Activated CD4-positive, alpha-beta T cell treated with anti-CD3 and anti-CD28 coated beads, Interleukin-2, Interleukin-4, amounts not matched to agents 100 ng/mL and 50 ng/mL, durations not matched to agents 16 hours and 8 hours (primary cell): ENCODE data around the gene ATXN7.

Source experiments
- DNase-seq: peaks from one replicate; pipeline ENCODE4 v3.0.0-alpha.2; 2020; ENCODE audit warnings: low spot score

ATXN7 gene

DNA sequence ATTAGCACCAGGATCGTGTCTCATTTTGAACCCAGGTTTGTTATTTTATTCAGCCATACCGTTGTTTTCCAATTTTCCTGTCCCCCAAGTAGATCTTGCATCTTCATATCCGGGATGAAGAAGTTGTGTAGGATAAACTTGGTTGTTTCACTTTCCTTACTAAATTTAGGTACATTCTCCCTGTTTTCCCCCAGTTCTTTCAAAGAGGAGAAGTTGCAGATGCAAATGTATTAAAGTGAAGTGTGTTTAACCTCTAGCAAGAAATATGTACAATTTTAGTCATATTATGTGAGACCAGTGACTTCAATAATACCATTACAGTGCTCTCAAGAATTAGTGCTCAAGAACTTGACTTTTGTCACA, 1.3 kb downstream of the ATXN7 start:
- DNase-seq: no peak

DNA sequence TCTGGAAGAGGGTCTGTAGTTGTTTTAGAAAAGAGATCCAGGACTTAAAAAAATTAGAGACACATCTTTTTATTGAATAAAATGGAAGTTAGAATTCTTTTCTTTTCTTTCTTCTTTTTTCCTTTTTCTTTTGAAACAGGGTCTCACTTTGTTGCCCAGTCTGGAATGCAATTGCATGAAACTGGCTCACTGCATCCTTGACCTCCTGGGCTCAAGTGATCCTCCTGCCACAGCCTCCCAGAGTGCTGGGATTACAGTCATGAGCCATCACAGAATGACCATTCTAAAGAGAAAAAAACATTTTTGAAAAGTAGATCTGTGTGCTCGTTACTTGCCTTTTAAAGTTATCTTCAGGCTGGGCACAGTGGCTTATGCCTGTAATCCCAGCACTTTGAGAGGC, 3.6 kb downstream of the ATXN7 start:
- DNase-seq: no peak

DNA sequence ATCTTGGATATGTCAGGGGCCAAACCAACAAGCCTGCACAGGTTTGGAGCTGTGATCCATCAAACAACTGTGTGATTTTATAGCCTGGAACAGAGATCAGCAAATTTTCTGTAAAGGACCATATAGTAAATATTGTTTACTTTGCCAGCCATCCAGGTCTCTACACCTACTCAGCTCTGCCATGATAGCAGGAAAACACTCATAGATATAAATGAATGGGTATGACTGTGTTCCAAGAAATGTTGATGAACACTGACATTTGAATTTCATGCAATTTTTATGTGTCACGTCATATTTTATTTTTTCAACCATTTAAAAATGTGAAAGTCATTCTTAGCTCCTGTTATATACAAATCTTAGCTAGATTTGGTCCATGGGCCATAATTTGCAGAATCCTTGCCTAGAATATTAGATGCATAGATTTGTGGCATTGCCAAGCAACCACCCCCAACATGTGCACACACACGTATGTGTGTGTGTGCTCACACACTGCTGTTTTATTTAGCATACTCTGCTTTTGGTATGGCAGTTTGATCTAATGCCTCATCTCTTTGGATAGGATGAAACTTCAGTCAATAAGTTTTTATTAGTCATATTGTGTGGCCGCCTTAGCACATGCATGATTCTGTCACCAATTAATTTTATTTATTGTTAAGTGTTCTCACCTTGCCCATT, 6.4 kb downstream of the ATXN7 start:
- no peak for DNase-seq

DNA sequence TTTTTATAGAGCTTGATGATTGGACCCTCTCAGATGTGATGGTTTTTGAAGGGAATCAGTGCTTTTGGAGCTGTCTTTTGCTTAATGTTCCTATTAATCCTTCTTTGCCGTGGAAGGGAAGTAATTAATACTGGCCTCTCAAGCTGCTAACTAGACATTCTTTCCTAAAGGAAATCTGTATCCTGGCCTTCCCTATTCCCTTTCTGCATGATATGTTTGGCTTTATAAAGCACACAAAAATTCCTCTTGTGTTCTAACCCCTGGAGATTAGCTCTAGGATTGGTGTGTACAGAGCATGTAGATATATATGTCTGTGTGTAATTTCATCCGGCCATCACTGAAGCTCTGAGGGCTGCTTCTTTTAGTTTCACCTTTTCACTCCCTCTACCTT, 6.9 kb downstream of the ATXN7 start:
- DNase-seq: no peak

DNA sequence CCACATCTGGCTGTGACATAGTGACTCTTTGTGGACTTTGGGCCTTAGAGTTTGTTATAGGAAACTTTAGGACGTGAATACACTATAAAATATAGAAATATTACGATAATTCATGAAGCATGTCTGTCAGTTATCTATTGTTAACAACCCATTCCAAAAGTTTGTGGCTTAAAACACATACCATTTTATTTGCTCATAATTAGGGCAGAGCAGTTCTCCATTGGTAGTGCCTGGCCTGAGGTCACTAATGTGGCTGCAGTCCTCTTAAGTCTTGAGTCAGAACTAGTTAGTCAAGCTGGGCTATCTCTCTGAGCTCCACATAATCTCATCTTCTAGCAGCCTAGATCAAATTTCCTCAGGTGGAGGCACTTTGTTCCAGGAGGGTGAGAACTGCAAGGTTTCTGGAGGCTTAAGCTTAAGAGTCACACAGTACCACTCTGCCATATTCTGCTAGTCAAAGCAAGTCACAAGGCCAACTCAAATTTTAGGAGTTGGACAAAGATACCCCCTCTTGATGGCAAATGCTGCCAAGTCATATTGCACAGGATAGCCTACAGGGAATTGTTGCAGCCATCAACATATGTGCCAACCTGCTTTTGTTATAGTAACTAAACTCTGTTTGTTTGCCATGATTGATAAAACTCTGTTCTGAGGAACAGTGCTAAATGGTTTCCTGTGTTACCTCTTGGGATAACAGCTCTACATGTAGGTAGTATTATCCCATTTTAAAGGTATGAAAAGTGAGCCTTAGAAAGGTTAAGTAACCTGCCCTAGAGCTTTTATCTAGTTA, 8.7 kb downstream of the ATXN7 start:
- DNase-seq: no peak

DNA sequence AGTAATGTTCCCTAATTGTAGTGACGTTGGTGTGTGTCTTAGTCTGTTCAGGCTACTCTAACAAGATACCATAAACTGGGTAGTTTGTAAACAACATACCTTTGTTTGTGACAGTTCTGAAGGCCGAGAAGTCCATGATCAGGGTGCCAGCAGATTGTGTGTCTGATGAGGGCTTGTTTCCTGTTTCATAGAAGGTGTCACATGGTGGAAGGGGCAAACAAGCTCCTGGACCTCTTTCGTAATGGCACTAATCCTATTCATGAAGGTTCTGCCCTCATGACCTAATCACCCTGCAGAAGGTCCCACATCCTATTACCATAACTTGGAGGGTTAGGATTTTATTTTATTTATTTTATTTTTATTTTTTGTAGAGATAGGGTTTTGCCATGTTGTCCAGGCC, 11.1 kb downstream of the ATXN7 start:
- no peak for DNase-seq

DNA sequence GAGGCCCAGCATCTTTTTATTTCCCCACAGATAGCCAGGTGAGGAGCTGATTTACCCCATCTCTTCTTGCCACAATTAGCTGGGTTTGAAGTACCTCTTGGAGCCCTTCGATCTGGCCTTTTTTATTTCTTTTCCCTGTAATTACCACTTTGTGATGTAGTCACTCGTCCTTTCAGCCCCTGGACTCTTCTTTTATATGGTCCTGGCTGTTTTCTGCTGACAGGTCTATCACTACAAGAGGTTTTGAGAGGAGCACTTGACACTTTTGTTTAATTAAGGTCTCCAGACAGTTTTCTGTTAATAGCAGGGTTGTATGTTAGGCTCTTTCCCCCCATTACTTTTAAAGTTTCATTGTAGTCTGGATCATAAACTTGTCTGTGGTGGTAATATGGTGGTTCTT, 11.8 kb downstream of the ATXN7 start:
- DNase-seq: no peak

DNA sequence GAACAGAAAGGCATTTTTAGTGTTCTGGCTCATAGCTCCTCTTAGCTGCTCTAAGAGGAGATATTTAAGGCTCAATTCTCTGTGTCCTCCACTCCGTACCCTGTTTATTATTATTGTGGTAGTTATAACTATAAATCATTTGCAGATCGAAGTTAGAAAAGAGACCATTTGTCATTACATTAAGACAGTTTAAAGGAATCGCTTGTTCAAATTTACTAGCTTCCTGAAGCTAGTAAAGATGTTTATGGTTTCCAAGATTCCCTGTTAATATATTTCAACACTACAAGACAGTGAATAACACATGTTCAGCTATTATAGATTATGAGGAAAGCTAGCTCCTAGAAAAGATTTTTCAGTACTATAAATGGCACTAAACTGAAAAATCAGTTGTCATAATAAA, 12.6 kb downstream of the ATXN7 start:
- DNase-seq: no peak

DNA sequence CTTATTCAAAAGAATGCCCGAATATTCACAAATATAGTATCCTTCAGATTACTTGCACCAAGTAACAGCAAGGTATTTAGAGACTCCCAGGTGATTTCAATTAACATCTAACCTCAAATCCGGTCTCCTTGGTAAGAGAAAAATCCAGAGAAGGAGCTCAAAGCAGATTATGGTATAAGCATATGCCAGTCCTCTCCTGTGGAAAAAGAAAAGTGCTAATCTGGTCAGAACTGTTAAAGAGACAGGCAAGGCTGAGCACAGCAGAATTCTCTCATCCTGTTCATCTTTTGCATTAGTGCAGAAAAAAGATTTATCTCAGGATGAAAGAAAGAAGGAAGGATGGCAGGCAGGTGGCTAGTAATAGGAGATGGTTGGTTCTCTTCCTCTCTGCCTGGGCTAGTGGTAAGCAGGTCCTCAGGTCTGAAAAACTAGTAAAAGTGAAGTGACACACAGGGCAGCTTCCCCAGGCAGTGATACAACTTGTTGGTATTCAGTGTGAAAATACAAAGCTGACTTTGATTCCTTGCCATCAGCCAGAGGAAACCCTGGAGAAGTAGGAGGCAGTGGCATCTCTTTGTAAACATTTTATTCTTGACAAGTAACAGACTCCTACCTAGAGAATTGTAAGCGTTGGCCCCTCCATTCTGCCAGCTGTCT, 14.2 kb downstream of the ATXN7 start:
- DNase-seq: no peak

DNA sequence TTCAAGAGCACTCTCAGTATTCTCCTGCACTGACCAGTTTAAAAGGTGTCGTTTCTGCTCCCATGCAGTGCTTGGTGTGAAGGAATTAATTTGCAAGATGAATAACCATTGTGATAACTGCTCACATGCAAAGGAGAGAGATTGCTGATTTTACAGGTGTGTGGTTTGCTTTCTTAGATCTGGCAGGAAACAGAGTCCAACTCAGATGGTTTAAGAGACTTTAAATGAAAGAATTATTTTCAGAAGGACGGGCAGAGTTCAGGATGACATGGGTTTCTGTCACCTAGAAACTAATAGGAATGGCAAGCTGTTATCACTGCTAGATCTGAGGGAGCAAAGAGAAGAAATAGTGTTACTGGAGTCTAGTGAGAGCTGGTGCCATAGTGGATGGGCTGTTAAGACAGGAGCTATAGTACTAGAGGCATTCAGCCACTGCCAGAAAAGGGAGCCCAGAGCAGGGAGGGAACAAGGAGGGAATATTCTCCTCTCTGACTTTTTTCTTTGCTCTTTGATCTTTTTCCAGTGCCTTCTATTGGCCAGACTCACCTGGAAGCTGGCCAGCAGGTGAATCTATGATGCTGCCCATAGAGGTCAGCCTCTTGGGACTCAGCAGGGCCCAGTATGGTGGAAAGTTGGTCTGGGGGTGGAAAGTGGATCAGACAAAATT, 14.9 kb downstream of the ATXN7 start:
- DNase-seq: no peak

DNA sequence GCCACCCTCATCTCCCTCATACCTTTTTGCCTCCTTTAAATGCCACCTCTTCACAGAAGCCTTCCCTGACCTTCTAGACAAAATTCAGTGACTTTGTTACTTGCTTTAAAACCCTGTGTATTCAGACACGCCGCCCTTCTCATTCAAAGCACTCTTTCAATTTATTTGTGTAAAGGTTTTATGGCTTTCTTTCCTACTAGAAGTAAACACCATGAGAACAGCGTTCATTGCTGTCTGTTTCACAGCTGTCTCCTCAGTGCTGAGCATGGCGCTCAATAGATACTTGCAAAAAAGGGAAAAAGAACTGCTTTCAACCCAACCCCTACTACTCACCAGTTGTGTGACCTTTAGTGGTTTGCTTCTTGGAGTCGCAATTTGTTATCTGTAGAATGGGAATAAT, 17.0 kb downstream of the ATXN7 start:
- DNase-seq: no peak

DNA sequence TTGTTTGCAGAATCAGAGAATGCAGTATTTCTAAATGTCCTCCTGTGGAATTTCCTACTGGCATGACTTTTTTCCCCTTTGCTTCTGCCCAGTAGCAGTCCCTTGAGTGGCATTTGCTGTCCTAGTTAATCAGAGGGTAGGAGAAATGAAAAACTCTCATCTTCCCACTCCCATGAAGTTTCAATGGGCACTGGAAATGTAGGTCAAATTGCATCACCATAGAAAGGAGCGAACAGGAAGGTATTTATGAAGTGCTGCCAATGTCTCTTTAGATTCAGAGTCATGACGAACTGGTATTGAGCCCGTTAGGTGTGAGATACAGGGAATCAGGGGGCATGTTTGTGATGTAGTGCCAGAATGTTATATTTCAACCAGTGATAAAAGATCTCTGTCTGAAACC, 23.2 kb downstream of the ATXN7 start:
- DNase-seq: no peak

DNA sequence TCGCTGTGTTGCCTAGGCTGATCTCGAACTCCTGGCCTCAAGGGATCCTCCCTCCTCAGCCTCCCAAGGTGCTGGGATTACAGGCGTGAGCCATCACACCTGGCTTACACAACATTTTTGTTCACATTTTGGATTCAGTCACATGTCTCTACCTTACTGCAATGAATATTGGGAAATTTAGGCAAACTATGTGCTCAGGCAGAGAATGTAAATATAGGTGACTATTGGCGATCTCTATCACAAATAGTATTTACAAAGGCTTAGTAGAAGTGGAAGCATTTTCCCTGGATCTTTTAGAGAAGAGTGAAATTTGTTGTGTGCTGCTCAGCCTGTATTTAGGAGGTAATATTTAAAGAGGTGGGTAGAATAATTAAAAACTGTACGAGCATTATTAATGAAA, 27.9 kb downstream of the ATXN7 start:
- DNase-seq: no peak

DNA sequence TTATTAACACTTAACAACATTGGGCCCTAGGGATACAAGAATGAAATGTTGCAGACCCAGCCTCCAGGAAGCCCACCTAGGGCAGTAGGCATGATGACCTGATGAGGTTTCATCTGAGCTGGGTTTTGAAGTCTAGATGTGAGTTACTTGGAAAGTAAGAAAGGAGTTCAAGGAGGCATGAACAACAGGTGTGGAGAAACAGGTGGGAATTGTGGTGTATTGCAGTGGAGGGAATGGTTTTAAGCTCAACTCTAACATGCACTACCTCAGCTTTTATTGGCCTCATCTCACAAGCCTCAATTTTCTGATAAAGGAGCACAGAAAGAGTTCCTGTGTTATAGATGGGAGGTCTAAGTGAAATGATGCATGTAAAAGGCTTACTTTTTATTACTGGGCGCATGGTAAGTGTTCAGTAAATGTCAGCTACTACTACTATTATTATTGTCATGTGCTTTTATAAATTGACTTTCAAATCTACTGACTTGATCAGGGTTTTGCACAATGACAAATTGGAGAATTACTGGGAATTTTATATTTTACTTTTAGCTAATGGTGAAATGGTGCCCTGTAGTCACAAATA, 29.2 kb downstream of the ATXN7 start:
- no peak for DNase-seq

DNA sequence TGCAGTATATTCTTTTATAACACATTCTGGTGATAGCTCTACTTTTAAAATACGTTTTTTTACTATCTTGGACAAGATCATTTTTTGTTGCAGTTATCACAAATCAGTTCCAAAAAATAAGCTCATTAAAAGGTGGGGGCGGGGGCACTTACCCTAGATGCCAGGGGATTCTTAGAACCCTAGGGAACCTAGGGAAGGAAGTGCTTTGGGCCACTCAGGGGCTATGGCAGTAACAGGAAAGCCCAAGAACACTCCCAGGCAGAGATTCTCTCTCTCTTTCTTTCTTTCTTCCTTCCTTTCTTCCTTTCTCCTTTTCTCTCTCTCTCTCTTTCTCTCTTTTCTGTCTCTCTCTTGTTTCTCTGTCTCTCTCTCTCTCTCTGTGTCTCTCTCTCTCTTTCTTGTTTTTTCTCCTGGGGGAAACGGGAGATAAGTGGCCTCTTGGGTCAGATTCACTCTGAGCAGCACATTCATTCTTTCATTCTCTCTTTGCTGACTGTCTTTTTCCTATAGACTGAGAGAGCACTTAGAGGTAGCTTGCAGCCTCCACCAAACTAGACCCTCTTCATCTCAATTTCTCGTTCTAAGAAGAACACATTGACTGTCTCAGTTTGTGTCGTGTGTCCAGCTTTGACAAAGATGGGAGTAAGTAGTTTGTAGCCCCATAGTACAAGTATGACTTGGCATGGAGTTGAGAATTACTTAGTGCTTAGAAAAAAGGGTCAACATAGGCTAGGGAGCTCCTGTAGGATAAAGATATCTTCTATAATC, 31.9 kb downstream of the ATXN7 start:
- peak; percentile 30 for DNase-seq

DNA sequence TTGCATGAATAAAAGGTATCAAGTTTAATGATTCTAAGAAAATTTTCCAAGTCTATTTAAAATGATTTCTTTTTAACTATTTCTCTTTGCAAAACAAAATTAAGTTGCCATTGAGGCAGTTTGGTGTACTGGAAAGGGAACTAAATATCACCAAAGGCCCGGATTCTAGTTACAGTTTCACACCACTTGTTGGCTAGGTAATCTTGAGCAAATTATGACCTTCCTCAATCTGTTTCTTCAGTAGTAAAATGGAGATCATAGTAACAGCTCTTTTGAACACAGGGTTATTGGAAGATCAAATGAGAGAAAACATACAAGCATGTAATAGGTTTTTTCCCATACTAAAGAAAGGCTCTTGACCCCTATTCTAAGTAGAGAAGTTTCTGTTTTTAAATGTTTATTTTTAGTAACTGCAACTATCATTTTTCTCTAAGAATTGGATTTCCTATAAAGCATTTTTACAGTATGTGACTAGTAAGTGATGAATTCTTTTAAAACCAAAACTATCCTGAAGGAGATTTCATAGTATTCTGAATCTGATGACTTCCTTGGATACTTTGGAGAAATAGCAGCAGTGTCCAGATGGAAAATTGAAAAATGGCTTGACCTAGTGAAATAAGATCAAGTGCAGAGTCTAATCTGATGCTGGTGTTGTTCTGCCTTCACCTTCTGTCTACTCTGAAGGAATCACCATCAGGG, 32.8 kb downstream of the ATXN7 start:
- no peak for DNase-seq

DNA sequence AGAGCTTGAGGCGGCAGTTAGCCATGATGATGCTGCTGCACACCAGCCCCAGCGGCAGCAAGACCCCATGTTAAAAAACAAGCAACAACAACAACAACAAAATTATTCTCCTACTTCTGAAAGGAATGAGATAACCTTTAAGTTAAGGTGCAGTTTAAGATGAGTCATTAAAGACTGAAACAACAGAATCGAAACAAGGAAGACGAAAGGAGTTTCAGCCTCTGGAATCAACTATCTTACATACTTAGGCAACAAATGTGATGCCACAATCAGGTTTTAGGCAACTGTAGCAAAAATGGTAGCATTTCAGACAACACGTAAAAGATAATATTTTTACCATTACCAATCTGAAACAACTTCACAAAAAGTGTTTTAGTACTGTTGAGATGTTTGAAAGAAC, 36.3 kb downstream of the ATXN7 start:
- no peak for DNase-seq

DNA sequence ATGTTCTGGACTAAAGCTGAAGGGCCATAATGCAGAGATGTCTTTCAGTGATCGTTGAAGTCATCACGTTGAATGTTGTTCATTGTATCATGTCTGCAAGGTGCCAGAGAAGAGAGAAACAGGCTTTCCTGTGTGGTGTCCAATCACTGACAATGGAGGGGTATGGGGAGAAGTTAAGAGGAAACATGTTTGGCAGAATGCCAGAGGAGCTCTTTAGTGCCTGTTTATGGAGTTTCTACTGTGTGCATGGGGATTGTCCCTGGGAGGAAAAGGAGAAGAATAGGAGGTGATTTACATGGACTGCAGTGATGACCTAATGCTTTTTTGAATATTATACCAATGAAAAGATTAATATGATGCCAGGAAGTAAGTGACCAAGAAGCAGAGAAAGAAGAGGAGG, 36.8 kb downstream of the ATXN7 start:
- no peak for DNase-seq

DNA sequence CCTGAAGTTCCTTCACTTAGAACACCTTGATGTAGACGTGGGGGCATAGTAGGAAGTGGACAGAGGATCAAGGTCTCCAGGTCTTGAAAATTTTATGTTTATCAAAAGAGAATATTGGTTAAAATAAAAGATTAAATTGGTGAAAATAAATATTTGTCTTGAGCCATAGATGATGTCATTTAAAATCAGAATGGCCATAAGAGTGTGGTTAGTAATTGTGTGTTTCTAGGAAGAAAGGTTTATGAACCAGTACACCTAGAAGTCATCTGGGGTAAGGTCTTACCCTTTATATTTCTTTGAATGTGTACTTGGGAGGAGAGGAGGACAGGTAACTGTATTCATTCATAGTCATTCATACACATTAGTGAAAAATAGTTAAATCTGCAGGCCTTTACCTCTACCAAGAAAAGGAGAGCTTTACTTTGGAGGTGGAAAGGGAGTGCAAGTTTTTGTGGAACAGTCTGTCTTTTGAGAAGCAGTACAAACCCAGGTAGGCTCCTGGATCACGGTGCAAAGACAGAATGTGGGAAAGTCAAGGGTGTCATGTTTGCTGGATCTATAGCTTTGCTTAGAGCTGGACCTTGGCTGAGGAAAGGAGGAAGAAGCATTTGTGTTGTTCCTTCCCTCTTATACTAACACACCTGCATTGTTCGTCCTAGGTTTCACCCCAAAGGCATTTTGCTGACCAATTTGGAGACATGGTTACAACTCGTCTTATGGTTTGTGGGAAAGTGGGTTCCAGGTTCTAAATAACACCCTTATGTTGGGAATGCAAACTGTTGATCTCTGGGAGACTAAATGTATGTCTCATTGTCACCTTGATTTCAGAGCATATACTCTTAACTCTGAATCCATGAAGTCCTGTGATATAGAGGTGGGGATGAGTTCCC, 42.3 kb downstream of the ATXN7 start:
- DNase-seq: no peak

DNA sequence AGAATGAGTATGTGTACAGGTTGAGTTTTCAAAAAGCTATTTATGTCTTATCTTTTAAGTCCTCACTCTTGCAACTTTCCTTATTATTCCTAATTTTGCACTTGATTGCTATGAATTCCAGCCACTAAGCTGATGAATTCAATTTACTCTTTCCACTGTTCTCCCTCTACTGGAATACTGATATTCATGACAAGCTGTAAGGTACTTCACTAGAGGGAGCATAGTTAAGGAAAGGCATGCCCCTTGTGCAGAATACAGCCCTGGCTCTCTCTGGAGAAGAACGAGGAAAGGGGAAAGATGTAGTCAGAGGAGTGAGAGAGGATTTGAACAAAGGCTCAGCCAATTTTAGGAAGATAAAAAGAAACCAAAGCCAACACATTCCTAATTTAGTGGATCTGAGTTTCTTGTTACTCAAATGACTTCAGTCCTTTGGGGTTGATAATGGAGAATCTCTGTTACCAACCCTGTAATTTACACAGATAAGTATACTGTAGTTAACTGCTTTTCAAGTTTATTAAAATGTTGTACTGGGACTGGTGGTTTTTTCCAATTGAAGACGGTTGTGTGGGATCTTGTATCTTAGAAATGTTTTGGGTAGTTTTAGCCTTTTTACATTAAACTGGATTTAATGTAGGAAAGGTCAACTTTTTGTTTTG, 44.5 kb downstream of the ATXN7 start:
- no peak for DNase-seq
